ENCODE measurements around the gene SMC3.

DNA sequence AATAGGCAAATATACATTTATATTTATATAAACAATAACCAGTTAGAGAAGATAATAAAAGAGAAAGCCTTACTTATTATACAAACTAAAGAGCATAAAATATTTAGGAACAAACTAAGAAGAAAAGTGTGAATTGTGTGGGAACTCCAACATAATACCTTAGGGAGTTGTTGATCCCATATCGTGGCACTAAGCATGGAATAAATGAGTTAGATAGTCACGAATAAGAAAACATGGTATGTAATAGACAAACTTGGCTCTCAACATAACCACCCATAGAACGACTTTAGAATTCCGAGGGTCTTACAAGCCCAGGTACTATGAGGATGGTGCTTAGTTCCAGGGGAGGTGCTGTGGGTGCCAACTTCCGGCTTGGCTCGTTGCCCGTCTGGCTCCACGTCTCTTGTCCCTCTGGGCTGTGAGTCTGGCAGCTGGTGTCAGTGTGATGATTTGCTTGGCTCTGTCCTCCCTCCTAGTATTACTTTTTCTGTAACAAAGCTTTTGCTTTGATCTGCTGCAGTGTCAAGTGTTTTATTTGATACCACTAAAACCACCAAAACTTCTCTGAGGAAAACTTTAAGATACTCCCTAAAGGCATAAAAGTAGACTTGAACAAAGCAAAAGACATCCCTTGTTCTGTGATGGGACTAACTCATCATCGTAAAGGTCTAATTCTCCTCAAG lies 67.2 kb downstream of the SMC3 start:
- TF ChIP-seq, protein P1, sequence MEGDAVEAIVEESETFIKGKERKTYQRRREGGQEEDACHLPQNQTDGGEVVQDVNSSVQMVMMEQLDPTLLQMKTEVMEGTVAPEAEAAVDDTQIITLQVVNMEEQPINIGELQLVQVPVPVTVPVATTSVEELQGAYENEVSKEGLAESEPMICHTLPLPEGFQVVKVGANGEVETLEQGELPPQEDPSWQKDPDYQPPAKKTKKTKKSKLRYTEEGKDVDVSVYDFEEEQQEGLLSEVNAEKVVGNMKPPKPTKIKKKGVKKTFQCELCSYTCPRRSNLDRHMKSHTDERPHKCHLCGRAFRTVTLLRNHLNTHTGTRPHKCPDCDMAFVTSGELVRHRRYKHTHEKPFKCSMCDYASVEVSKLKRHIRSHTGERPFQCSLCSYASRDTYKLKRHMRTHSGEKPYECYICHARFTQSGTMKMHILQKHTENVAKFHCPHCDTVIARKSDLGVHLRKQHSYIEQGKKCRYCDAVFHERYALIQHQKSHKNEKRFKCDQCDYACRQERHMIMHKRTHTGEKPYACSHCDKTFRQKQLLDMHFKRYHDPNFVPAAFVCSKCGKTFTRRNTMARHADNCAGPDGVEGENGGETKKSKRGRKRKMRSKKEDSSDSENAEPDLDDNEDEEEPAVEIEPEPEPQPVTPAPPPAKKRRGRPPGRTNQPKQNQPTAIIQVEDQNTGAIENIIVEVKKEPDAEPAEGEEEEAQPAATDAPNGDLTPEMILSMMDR (IDR thresholded peaks at IDR 0.05), result no peak
- TF ChIP-seq SIN3A (IDR thresholded peaks at IDR 0.05; ENCODE audit: borderline replicate concordance, low read depth, low read length), result no peak
- no peak for TF ChIP-seq POLR2AphosphoS5 (IDR thresholded peaks at IDR 0.05; ENCODE audit: low read depth, low read length)
- no peak; a peak in 1 of 4 replicates for TF ChIP-seq EP300 (IDR thresholded peaks at IDR 0.05; ENCODE audit: borderline replicate concordance in 1 of 2, low read depth in 1 of 2, low read length in 1 of 2)

Measured in SK-N-SH (cell line).